GM12878 (cell line): ENCODE results near the gene SV2A.

Experiments
- CEBPB ChIP-seq, 2 experiments: fragments of 150-350 bp in 1 of 2; IDR thresholded peaks; 2 replicates each; pipeline ENCODE4 v1.6.1; 2012 to 2014; ENCODE audit warnings: low read depth in 2 of 2, low read length in 2 of 2, borderline replicate concordance in 1 of 2, inconsistent platforms in 1 of 2
- MTA2 ChIP-seq: fragments of 450-650 bp; IDR thresholded peaks from 2 replicates; pipeline ENCODE4 v1.6.1; 2016; ENCODE audit warnings: low read depth, mild to moderate bottlenecking, moderate library complexity
- RB1 ChIP-seq: fragments of 450-650 bp; formaldehyde crosslinking; IDR thresholded peaks from 2 replicates; pipeline ENCODE4 v1.6.1; 2017; ENCODE audit warnings: mild to moderate bottlenecking, borderline replicate concordance
- RBBP5 ChIP-seq: fragments of 200-600 bp; sonication (generic); conservative IDR thresholded peaks from 2 replicates; pipeline ENCODE4 v1.6.1; 2016
- RUNX3 ChIP-seq: IDR thresholded peaks from 2 replicates; pipeline ENCODE4 v1.6.1; 2012; ENCODE audit warnings: low read length, inconsistent platforms
- YY1 ChIP-seq: IDR thresholded peaks from 2 replicates; pipeline ENCODE4 v1.6.1; 2011; ENCODE audit warnings: low read depth, mild to moderate bottlenecking, low read length
- TF ChIP-seq, protein P1 (sequence below): IDR thresholded peaks from 2 replicates; pipeline ENCODE4 v1.6.1; 2011; ENCODE audit warnings: low read depth, mild to moderate bottlenecking, low read length, moderate library complexity, borderline replicate concordance; ENCODE audit errors: extremely low read depth
- TF ChIP-seq, protein P2 (sequence below), 3 experiments: IDR thresholded peaks in 2 of 3; conservative IDR thresholded peaks in 1 of 3; 2 replicates each; pipeline ENCODE4 v1.5.1; 2011; ENCODE audit warnings: low read depth in 3 of 3, low read length in 3 of 3, mild to moderate bottlenecking in 3 of 3, control low read depth in 2 of 3, moderate library complexity in 2 of 3, inconsistent platforms in 1 of 3, mixed read lengths in 1 of 3; ENCODE audit not compliant: control insufficient read depth in 2 of 3, insufficient read depth in 1 of 3; ENCODE audit errors: extremely low read depth in 1 of 3
- TF ChIP-seq, protein P3 (sequence below): fragments of 450-650 bp; IDR thresholded peaks from 2 replicates; pipeline ENCODE4 v1.6.1; 2017; ENCODE audit warnings: mild to moderate bottlenecking

DNA sequence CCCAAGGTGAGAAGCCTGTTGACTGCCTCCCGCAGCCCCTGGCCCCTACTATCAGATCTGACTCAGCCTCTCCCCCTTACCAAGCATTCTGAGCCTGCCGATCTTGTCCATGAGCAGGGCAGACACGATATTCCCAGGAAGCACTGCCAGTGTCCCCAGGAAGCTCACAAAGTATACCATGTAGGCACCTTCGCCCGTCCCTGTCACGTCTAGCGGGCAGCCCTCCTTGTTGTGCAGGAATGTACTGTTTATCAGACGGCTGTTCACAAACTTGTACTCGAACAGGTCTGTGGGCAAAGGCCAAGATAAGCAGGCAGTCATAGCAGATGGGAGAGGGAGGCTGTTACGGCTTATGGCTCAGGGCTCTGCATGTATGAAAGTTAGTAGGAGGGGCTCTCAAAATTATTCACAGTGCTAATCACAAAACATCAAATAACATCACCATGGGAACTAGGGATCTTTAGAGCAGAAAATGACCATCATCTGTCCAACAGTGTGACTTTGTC is 11.0 kb downstream of the SV2A start:
- TF ChIP-seq, protein P1, sequence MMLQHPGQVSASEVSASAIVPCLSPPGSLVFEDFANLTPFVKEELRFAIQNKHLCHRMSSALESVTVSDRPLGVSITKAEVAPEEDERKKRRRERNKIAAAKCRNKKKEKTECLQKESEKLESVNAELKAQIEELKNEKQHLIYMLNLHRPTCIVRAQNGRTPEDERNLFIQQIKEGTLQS, result no peak
- TF ChIP-seq RUNX3 (no peak), MTA2 (no peak), CEBPB (IDR thresholded peaks at IDR 0.05; ENCODE audit: borderline replicate concordance in 1 of 2, low read depth in 2 of 2, low read length in 2 of 2) (no peak), RB1 (no peak), YY1 (no peak), RBBP5 (no peak)
- TF ChIP-seq, protein P2, sequence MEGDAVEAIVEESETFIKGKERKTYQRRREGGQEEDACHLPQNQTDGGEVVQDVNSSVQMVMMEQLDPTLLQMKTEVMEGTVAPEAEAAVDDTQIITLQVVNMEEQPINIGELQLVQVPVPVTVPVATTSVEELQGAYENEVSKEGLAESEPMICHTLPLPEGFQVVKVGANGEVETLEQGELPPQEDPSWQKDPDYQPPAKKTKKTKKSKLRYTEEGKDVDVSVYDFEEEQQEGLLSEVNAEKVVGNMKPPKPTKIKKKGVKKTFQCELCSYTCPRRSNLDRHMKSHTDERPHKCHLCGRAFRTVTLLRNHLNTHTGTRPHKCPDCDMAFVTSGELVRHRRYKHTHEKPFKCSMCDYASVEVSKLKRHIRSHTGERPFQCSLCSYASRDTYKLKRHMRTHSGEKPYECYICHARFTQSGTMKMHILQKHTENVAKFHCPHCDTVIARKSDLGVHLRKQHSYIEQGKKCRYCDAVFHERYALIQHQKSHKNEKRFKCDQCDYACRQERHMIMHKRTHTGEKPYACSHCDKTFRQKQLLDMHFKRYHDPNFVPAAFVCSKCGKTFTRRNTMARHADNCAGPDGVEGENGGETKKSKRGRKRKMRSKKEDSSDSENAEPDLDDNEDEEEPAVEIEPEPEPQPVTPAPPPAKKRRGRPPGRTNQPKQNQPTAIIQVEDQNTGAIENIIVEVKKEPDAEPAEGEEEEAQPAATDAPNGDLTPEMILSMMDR (IDR thresholded peaks at IDR 0.05 in 2 of 3, conservative IDR thresholded peaks at IDR 0.05 in 1 of 3; ENCODE audit: control insufficient read depth in 2 of 3, extremely low read depth in 1 of 3, insufficient read depth in 1 of 3, low read depth in 3 of 3, low read length in 3 of 3), result no peak
- TF ChIP-seq, protein P3, sequence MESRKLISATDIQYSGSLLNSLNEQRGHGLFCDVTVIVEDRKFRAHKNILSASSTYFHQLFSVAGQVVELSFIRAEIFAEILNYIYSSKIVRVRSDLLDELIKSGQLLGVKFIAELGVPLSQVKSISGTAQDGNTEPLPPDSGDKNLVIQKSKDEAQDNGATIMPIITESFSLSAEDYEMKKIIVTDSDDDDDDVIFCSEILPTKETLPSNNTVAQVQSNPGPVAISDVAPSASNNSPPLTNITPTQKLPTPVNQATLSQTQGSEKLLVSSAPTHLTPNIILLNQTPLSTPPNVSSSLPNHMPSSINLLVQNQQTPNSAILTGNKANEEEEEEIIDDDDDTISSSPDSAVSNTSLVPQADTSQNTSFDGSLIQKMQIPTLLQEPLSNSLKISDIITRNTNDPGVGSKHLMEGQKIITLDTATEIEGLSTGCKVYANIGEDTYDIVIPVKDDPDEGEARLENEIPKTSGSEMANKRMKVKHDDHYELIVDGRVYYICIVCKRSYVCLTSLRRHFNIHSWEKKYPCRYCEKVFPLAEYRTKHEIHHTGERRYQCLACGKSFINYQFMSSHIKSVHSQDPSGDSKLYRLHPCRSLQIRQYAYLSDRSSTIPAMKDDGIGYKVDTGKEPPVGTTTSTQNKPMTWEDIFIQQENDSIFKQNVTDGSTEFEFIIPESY, result no peak
